ENCODE data around the gene TEKT5. TPM values are rescaled to one million over a fixed set of nuclear protein-coding genes. Genes with fewer than 3 reads are reported as not detected.
"Not testable (repeated sequence)": the region's sequence is repeated elsewhere in the genome, so short reads cannot be mapped to it uniquely, and the experiment has no call there.

The TEKT5 gene
- total RNA-seq, 1 donor from 2014 or later = 1.0 TPM

- peak; percentile 39 for DNase-seq
Observed at GRCh38 chr16:10684511-10685151, 10.1 kb downstream of the TEKT5 start.

- peak; percentile 5 for DNase-seq
Observed at GRCh38 chr16:10683170-10683569, 11.6 kb downstream of the TEKT5 start.

GRCh38 chr16:10682604-10683003 lies 12.1 kb downstream of the TEKT5 start:
- no peak for DNase-seq

- no peak for DNase-seq
Observed at GRCh38 chr16:10681310-10682308, 13.1 kb downstream of the TEKT5 start.

- no peak for DNase-seq
Observed at GRCh38 chr16:10679921-10680320, 14.8 kb downstream of the TEKT5 start.

GRCh38 chr16:10679441-10679840 lies 15.3 kb downstream of the TEKT5 start:
- DNase-seq = not testable (repeated sequence)

- peak; percentile 21 for DNase-seq
Observed at GRCh38 chr16:10678655-10679054, 16.1 kb downstream of the TEKT5 start.

GRCh38 chr16:10676284-10676683 lies 18.4 kb downstream of the TEKT5 start:
- no peak for DNase-seq

- no peak for DNase-seq
Observed at GRCh38 chr16:10675861-10676260, 18.9 kb downstream of the TEKT5 start.

GRCh38 chr16:10675216-10675615 lies 19.5 kb downstream of the TEKT5 start:
- no peak for DNase-seq

GRCh38 chr16:10671729-10672128 lies 23.0 kb downstream of the TEKT5 start:
- DNase-seq = no peak

GRCh38 chr16:10669791-10670190 lies 24.9 kb downstream of the TEKT5 start:
- DNase-seq = no peak

GRCh38 chr16:10668322-10669045 lies 26.2 kb downstream of the TEKT5 start:
- DNase-seq = peak; percentile 11

- DNase-seq = no peak
Observed at GRCh38 chr16:10667239-10667638, 27.5 kb downstream of the TEKT5 start.

GRCh38 chr16:10666291-10666690 lies 28.4 kb downstream of the TEKT5 start:
- DNase-seq = no peak

GRCh38 chr16:10665166-10665565 lies 29.6 kb downstream of the TEKT5 start:
- no peak for DNase-seq

GRCh38 chr16:10664720-10665126 lies 30.0 kb downstream of the TEKT5 start:
- DNase-seq = no peak

GRCh38 chr16:10663744-10664143 lies 31.0 kb downstream of the TEKT5 start:
- DNase-seq = no peak

- peak; percentile 43 for DNase-seq
Observed at GRCh38 chr16:10663146-10663545, 31.6 kb downstream of the TEKT5 start.

- DNase-seq = no peak
Observed at GRCh38 chr16:10662212-10662611, 32.5 kb downstream of the TEKT5 start.

GRCh38 chr16:10661737-10662136 lies 33.0 kb downstream of the TEKT5 start:
- DNase-seq = no peak

- peak; percentile 22 for DNase-seq
Observed at GRCh38 chr16:10660950-10661635, 33.6 kb downstream of the TEKT5 start.

All from tongue (tissue), 2 donors.